Measurements from ENCODE around the gene SNAI3. TPM values are rescaled to one million over a fixed set of nuclear protein-coding genes. Genes with fewer than 3 reads are reported as not detected.

SNAI3 gene
- total and polyA plus RNA-seq, 2 of the 8 experiments (the other 6 are each of a cell fraction or from before 2014, with no cell fraction given): 8.5 to 13.3 TPM

GRCh38 chr16:88630433-88630832 is 55.9 kb downstream of the SNAI3 start (continued):
- TF ChIP-seq RNF2 (IDR thresholded peaks at IDR 0.05; ENCODE audit: borderline replicate concordance, low read depth, low read length, missing control alignments, poor library complexity, severe bottlenecking): no peak

Measured in H1 (cell line).